T-helper 2 cell treated with Interferon-gamma antibody and Interleukin-4, amounts not matched to agents 5 μg/mL and 100 μg/mL, for 36 hours (primary cell): ENCODE results near the gene ACLY.

Experiments
- DNase-seq: peaks from one replicate; pipeline ENCODE4 v3.0.0; 2021; ENCODE audit warnings: low spot score
- H3K27ac Mint-ChIP-seq: one replicate; pipeline ENCODE4 v1.8.0; 2021; ENCODE audit warnings: mild to moderate bottlenecking, mixed read lengths
- H3K27me3 Mint-ChIP-seq: one replicate; pipeline ENCODE4 v1.8.0; 2021; ENCODE audit warnings: low read depth, mixed read lengths
- H3K36me3 Mint-ChIP-seq: one replicate; pipeline ENCODE4 v1.8.0; 2021; ENCODE audit warnings: low read depth, mixed read lengths
- H3K4me1 Mint-ChIP-seq: one replicate; pipeline ENCODE4 v1.8.0; 2021; ENCODE audit warnings: low read depth, mixed read lengths
- H3K4me3 Mint-ChIP-seq: one replicate; pipeline ENCODE4 v1.8.0; 2022; ENCODE audit warnings: mild to moderate bottlenecking, moderate library complexity, mixed read lengths
- H3K9me3 Mint-ChIP-seq: one replicate; pipeline ENCODE4 v1.8.0; 2021; ENCODE audit warnings: mixed read lengths

Gene ACLY

DNA sequence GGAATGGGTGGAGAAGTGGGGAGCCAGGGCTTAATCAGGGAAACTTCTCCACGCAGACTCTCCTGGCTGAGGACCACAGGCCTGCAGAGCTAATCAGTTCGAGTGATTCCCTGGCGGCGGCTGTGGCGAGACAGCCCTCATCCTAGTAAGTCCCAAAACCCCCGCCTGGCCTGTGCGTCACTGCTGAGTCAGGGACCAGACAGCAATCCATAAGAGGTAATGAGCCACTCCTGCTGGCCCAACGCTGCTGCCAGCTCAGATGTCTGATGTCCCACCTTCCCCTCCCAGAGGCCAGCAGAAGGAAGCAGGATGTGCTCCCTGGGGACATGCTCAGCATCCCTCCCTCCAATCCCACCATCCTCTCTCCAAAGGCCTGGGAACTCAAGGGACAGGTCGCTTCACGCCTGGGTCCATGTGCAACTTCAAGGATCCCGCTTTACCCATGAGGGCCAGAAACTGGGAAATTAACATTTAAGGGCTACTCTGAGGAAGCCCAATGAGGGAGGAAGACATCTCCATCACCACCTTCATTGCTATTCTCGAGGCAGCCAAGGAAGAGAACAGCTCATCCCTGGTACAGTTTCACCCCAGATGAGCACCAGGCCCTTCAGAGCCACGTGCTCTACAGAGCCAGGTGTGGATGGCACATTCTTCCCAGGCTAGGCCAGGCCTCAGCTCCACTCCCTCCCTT is 7.9 kb downstream of the ACLY start:
- peaks cover 18% of the 10 kb centered on the region for H3K4me1 Mint-ChIP-seq
- no peaks in the 10 kb centered on the region for H3K9me3 Mint-ChIP-seq
- H3K4me3 Mint-ChIP-seq, result no peak overlapping the region
- H3K27me3 Mint-ChIP-seq, result no peaks in the 10 kb centered on the region
- H3K36me3 Mint-ChIP-seq, result peaks cover 62% of the 10 kb centered on the region
- H3K27ac Mint-ChIP-seq, result no peak overlapping the region
- no peak for DNase-seq

DNA sequence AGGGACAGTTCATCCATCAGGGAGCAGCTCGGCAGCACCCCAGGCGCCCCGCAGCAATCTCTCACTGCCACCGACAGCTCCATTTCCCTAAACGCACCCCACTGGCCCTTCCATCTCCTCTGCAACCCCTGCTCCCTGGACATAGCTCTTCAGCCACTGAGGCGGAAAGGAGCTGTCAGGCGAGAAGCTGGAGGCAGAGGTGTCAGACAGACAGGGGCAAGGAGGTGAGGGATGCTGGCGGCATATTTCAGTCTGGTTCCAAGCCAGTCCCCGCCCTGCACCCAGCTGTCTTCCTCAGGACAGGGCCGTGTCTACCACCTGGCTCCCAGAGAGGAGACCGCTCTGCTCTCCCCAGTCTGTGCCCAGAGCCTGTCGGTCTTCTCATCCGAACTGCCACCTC is 9.7 kb downstream of the ACLY start:
- H3K9me3 Mint-ChIP-seq, result no peaks in the 10 kb centered on the region
- peaks cover 63% of the 10 kb centered on the region for H3K36me3 Mint-ChIP-seq

DNA sequence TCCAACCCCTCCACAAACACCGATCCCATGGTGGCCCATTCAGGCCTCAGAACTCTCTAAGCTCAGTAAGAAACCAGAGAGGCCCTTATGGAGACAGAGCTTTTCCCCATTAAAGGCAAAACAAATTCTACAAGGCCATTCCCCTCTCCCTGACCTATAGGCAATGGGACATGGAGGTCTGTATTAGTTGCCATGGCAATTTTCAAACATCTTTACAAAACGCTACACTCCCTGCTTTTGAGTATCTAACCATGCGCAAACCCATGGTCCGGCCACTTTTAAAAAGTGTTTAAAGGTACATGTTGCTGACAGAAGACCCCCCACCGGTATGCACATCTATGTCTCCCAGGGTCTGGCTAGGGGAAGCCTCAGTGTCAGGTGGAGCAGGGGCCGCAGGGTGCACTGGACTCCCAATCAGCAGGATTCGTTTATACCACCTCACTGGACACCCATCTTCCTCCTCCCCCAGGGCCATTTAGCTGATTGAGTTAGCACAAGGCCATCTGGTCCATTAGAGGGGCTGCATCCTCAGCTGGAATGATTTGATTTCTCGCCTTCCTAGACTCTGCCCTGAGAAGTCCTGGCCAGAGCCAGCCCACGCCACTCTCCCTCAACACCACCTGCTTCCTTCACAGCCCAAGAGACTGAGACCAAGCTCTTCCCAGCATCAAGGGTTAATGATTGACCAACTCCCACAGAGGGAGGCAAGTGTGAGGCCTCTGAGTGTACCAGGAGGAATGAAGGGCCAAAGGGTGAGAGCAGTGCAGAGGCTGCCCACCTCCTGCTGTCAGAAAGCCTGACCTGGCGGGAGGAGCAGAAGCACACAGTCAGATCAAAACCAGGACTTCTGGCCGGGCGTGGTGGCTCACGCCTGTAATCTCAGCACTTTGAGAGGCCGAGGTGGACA is 10.9 kb downstream of the ACLY start:
- DNase-seq, result no peak
- Mint-ChIP-seq H3K4me1 (no peaks in the 10 kb centered on the region), H3K27ac (no peak overlapping the region)

More for the DNA sequence above, 9.7 kb downstream of the ACLY start:
- Mint-ChIP-seq H3K4me1 (peaks cover 5% of the 10 kb centered on the region), H3K27me3 (no peaks in the 10 kb centered on the region), H3K27ac (no peak overlapping the region), H3K4me3 (no peak overlapping the region)
- no peak for DNase-seq

DNA sequence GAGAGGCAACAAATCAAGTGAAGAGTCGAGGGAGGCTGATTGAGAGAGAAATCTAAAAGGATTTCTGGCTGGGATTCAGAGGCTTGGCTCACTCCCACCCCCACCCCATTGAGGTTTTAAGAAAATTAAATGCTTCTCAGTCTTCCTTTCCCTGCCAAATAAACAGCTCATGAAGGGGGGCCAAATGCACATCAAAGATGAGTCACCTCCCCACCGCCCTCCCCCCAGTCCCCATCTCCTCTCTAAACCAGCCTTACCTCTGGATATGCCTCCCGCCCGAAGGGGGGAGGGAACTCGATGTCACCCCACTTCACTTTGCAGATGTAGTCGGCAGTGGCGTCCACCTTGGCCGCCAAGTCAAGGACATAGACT is 11.6 kb downstream of the ACLY start:
- DNase-seq, result no peak
- Mint-ChIP-seq H3K27me3 (no peaks in the 10 kb centered on the region), H3K27ac (no peak overlapping the region), H3K4me1 (no peaks in the 10 kb centered on the region), H3K36me3 (peaks cover 54% of the 10 kb centered on the region), H3K4me3 (no peak overlapping the region), H3K9me3 (no peaks in the 10 kb centered on the region)

More for the DNA sequence above, 10.9 kb downstream of the ACLY start:
- Mint-ChIP-seq H3K27me3 (no peaks in the 10 kb centered on the region), H3K9me3 (no peaks in the 10 kb centered on the region), H3K4me3 (no peak overlapping the region), H3K36me3 (peaks cover 60% of the 10 kb centered on the region)

DNA sequence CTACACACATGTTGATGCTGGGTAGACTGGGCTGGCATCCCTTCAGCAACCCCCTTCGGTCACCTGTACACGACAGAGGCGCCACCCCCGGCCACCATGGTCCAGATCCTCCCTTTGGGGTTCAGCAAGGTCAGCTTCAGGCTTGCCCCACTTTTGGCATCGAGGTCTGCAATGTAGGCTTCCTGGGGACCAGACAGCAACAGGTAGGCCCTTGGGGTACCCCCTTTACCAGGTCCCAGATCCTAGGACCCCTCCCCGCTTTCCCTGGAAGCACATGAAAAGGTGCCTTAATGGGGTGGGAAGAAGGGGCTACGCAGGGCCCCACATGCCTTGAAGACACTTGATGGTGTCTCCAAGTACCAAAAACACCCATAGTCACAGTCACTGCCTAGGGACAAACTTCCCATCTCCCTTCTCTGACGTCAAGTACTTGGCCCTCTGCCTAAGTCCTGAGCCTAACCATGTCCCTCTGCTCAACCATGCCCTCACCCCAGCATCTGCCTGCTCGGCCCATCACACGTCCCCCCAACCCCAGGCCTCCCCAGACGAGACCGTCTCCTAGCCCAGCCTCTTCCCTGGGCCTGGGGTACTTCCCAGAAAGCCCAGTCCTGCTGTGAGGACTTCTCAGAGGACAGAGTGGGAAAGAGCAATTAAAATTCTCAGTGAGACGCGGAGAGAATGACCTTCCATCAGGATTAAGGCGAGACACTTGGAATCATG is 12.1 kb downstream of the ACLY start:
- no peaks in the 10 kb centered on the region for H3K4me1 Mint-ChIP-seq
- no peak overlapping the region for H3K27ac Mint-ChIP-seq
- no peaks in the 10 kb centered on the region for H3K27me3 Mint-ChIP-seq
- no peak overlapping the region for H3K4me3 Mint-ChIP-seq
- no peaks in the 10 kb centered on the region for H3K9me3 Mint-ChIP-seq
- peaks cover 56% of the 10 kb centered on the region for H3K36me3 Mint-ChIP-seq
- DNase-seq, result no peak

DNA sequence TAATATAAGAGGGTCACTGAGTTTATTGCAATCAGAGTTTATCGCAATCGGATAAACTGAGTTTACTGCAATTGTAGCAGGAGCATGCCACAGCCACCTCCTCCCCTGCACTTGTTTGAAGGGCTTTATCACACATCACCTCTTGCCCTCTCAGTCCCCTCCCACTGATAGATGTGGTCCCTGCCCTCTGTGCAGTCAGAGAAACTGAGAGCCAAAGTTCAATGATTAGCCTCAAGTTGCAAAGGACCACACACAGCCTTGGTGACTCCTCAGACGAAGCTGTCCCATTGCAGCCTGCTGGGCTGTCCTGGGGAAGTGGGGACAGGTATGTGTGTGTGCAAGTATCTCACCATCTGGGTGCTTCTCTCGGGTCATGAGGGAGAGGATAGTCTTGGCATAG is 13.6 kb downstream of the ACLY start:
- H3K27me3 Mint-ChIP-seq, result no peaks in the 10 kb centered on the region
- no peaks in the 10 kb centered on the region for H3K4me1 Mint-ChIP-seq
- DNase-seq, result no peak
- no peak overlapping the region for H3K4me3 Mint-ChIP-seq
- no peak overlapping the region for H3K27ac Mint-ChIP-seq
- peaks cover 53% of the 10 kb centered on the region for H3K36me3 Mint-ChIP-seq
- no peaks in the 10 kb centered on the region for H3K9me3 Mint-ChIP-seq

DNA sequence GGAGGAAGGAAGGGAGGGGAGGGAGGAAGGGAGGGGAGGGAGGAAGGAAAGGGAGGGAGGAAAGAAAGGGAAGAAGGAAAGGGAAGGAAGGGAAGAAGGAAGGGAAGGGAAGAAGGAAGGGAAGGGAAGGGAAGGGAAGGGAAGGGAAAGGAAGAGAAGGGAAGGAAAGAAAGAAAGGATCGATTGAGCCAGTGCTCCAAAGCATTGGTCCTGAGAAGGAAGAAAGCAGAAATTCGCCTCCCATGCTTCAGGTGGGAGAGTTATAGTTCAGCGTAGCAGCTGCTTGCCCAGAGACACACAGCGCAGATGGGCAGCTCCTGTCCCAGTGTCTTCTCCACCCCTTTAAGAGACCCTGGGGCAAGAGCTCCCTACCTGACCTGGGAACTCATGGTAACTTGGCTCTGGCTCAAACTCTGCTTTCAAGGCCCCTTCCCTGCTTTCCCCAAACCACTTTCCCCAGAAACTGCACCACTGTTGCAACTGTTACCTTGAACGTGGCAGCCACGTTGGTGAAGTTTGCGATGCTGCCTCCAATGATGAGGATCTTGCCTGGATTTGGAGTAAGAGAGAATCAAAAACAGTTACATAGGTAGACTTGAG is 14.4 kb downstream of the ACLY start:
- Mint-ChIP-seq H3K27me3 (no peaks in the 10 kb centered on the region), H3K9me3 (no peaks in the 10 kb centered on the region), H3K4me1 (no peaks in the 10 kb centered on the region), H3K36me3 (peaks cover 46% of the 10 kb centered on the region), H3K4me3 (no peak overlapping the region), H3K27ac (no peak overlapping the region)
- no peak for DNase-seq

DNA sequence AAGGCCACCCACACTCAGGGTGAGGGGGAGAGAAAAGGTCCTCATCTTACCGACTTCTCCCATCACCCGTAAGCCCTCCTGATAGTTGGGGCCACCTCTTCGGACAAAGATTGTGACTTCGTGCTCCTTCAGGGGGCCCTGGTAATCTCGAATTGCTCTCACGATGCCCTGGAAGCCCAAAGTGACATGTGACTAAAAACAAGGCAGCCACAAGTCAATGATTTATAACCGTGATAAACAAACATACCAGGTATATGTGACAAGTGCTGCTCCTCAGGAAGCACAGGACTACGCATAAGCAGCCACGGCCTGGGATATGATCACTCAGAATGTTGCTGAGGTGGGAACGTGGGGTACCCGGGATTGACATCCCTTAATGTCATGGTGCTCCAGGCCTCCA is 17.1 kb downstream of the ACLY start:
- no peak for DNase-seq
- Mint-ChIP-seq H3K4me3 (no peak overlapping the region), H3K27ac (no peak overlapping the region), H3K9me3 (no peaks in the 10 kb centered on the region), H3K4me1 (no peaks in the 10 kb centered on the region), H3K36me3 (peaks cover 46% of the 10 kb centered on the region), H3K27me3 (no peaks in the 10 kb centered on the region)

DNA sequence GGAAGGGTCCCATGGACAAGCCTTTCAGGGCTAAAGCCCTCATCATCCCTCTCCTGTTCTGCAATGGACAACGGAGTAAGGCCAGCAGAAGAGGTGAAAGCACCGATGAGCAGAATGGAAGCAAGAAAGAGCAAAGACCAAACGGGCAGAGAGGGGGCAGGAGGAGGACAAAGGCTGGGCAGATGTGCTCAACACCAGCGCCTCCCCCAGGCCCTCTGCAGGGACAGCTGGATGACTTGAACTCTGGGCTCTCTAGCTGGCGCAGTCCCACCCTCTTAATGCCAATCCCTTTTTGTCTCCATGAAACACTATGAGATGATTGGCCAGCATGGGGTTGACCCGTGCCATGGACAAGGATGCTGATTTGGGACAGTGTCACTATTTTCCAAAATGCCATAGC is 22.0 kb downstream of the ACLY start:
- no peak overlapping the region for H3K27ac Mint-ChIP-seq
- no peaks in the 10 kb centered on the region for H3K4me1 Mint-ChIP-seq
- H3K27me3 Mint-ChIP-seq, result no peaks in the 10 kb centered on the region
- peaks cover 56% of the 10 kb centered on the region for H3K36me3 Mint-ChIP-seq
- H3K9me3 Mint-ChIP-seq, result no peaks in the 10 kb centered on the region
- no peak for DNase-seq
- no peak overlapping the region for H3K4me3 Mint-ChIP-seq

DNA sequence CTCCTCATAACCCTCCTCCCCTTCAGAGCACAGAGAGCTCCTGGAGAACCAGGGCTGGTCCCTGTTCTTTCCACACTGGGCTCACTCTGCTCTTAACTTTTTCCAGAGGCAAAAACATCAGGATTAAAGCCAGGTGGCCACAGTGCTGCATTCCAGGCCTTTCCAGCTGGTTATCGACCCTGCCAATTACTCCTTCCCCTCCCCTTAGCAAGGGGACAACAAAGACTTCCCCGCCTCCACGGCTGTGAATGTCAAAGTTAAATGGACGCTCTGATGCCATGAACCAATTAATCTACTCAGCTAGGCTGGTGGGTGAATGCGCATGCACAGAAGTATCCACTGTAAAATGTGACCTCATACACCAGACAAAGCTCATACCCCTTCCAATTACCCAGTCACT is 23.1 kb downstream of the ACLY start:
- H3K27me3 Mint-ChIP-seq, result no peaks in the 10 kb centered on the region
- DNase-seq, result no peak
- peaks cover 48% of the 10 kb centered on the region for H3K36me3 Mint-ChIP-seq
- no peak overlapping the region for H3K4me3 Mint-ChIP-seq
- no peak overlapping the region for H3K27ac Mint-ChIP-seq
- no peaks in the 10 kb centered on the region for H3K4me1 Mint-ChIP-seq
- H3K9me3 Mint-ChIP-seq, result no peaks in the 10 kb centered on the region

DNA sequence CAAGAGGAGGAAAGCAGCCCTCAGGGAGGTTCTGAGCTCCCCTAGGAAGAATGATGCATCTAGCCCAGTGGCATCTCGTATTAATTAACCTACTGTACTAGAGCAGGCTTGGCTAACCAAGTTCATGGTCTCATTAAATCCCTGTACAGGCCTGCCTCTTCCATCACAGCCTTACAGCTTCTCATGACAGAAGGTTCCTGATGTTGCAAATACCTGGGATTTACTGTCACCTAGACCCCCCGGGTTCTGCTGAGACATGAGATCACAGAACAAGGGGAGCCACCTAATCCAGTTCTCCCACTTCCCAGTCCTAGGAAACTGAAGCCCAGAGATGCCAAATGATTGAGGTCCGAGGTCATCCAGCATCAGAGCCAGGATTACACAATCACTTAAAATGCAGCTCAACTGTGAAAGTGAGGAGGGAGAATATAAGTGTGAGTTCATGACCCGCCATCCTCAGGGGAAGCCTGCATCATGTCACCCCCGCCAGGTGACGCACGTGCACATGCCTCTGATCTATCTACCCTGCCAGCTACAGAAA is 23.9 kb downstream of the ACLY start:
- no peak overlapping the region for H3K27ac Mint-ChIP-seq
- H3K4me3 Mint-ChIP-seq, result no peak overlapping the region
- H3K9me3 Mint-ChIP-seq, result no peaks in the 10 kb centered on the region
- H3K4me1 Mint-ChIP-seq, result no peaks in the 10 kb centered on the region
- H3K36me3 Mint-ChIP-seq, result peaks cover 49% of the 10 kb centered on the region
- no peaks in the 10 kb centered on the region for H3K27me3 Mint-ChIP-seq
- no peak for DNase-seq

DNA sequence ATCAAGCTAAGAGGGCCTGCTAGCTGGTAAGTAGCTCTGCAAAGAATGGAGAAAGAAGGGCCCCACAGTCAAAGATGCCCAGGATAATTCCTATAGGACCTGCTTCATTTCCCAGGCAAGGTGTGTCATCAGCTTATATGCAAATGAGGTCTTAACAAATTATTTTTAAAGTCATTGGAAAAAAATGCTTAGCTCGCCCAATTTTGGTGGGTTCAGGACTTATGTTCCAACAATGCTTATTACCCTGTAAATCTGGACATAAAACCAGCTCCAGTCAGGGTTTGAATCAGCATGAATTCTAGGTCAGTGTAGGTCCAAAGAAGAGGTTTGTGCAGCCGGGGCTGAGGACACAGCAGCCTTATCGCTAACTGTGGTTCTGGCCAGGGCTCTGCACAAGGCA is 25.4 kb downstream of the ACLY start:
- H3K4me1 Mint-ChIP-seq, result no peaks in the 10 kb centered on the region
- H3K27me3 Mint-ChIP-seq, result no peaks in the 10 kb centered on the region
- no peaks in the 10 kb centered on the region for H3K9me3 Mint-ChIP-seq
- H3K27ac Mint-ChIP-seq, result no peak overlapping the region
- no peak overlapping the region for H3K4me3 Mint-ChIP-seq
- DNase-seq, result no peak
- peaks cover 49% of the 10 kb centered on the region for H3K36me3 Mint-ChIP-seq

DNA sequence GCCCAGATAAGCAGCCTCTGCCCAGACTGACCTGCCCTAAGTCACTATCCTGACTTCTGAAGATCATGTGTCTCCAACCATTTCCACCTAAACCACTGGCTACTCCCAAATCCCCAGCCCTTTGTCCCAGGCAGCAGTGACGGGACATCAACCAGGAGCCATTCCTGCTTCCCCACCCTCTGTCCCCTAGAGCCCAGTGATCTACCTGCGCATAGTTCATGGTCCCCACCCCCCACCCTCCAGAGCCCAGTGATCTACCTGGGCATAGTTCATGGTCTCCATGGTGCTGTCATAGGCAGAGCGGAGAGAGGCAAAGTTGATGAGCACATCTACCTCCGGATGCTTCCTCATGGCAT is 26.8 kb downstream of the ACLY start:
- H3K4me3 Mint-ChIP-seq, result no peak overlapping the region
- H3K27ac Mint-ChIP-seq, result no peak overlapping the region
- no peaks in the 10 kb centered on the region for H3K4me1 Mint-ChIP-seq
- no peaks in the 10 kb centered on the region for H3K9me3 Mint-ChIP-seq
- peaks cover 50% of the 10 kb centered on the region for H3K36me3 Mint-ChIP-seq
- no peak for DNase-seq
- H3K27me3 Mint-ChIP-seq, result no peaks in the 10 kb centered on the region
